Mucosa of descending colon (tissue), 3 donors: Measurements from ENCODE around the gene BCAR3. TPM values are rescaled to one million over a fixed set of nuclear protein-coding genes. Genes with fewer than 3 reads are reported as not detected.

Experiments used
- ATAC-seq: fragments of 200-7000 bp; cut with Tn5 transposase; one replicate; pipeline ENCODE4 v1.9.1; 2020; ENCODE audit warnings: mild to moderate bottlenecking, moderate library complexity
- DNase-seq, 3 donors: peaks; one replicate each; pipeline ENCODE4 v3.0.0-alpha.2; 2020
- H3K36me3 ChIP-seq: fragments of 200-600 bp; one replicate; pipeline ENCODE4 v1.8.0; 2021; ENCODE audit warnings: low read depth, mild to moderate bottlenecking
- H3K4me1 ChIP-seq: fragments of 200-600 bp; one replicate; pipeline ENCODE4 v1.8.0; 2021; ENCODE audit warnings: low read depth, mild to moderate bottlenecking
- H3K4me3 ChIP-seq: fragments of 200-600 bp; one replicate; pipeline ENCODE4 v1.8.0; 2021; ENCODE audit warnings: mild to moderate bottlenecking
- H3K9me3 ChIP-seq: fragments of 200-600 bp; one replicate; pipeline ENCODE4 v1.8.0; 2021; ENCODE audit warnings: mild to moderate bottlenecking
- intact Hi-C, 2 donors: fragments of 100-400 bp; cut with DNase I in 1 of 2; cut with micrococcal nuclease in 1 of 2; formaldehyde crosslinking; loops; one replicate each; pipeline versions ENCODE4 v1.11.0 to v1.11.1; 2022; cut with DNase I, micrococcal nuclease
- total RNA-seq, 3 donors: library from RNA; stranded (reverse); fragmentation: NEBNext Ultra II Directional in 2 of 3; extraction: Animal tissue kit (Norgen Biotek cat#: 25700) in 2 of 3; gene quantifications; one replicate each; pipeline versions ENCODE4 v1.2.1 to v1.2.4, GENCODE V29; 2021 to 2023
- TF ChIP-seq, protein P1 (sequence below): fragments of 200-600 bp; IDR thresholded peaks from one replicate; pipeline ENCODE4 v1.8.0; 2022; ENCODE audit warnings: antibody characterized with exemption, mild to moderate bottlenecking
- donor health status: DM: no; HTN: no; CAD: no; lungs with moderate emphysema.
- donor health status: DM: no; HTN: no; CAD: no.
- donor health status: DM: no; HTN: yes; CAD: no.

BCAR3 gene
- total RNA-seq, 3 donors from 2014 or later: 37.2 to 73.7 (median 54.3) TPM

DNA sequence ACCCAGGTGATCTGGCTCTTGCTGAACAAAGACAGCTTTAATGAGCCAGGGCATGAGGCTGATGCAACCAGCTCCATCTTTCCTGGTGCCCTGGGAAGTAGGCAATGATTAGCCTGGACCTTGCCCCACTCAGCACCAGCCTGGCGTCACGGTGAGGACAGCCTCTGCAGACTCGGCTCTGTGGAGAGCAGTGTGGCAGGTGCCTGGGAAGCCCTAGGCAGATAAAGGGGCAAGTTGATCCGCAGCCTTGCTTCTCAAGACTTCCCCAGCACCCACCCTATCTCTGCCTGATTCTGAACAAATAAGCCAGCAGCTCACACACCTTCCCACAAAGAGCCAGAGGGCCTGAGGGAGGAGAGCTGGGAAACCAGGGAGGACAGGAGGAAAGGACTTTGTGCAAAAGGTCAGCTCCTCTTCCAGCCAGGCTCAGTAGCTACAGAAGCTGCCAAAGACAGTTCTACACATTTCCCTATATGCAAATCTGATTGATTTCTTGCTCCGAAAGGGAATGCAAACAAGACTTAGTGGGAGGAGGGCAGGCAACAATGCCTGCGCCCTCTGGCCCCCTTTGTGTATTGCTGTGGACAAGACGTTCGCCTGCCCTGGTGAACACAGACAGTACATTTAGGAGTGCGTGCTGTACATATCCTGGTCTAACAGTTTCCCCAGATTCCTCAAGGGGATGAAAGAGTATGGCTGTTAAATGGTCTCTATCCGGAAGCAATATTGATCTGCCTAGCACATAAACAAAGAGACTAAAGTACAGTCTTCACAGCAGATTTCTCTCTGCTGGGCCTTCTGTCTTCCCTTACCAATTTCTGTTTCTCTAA is 63.8 kb downstream of the BCAR3 start:
- Histone ChIP-seq H3K36me3 (no peaks in the 10 kb centered on the region), H3K9me3 (no peaks in the 10 kb centered on the region), H3K4me3 (no peak overlapping the region), H3K4me1 (peaks cover 56% of the 10 kb centered on the region)
- intact Hi-C loops: no loop called here
- DNase-seq: peak; percentile 83 to 88 (median 87)
- TF ChIP-seq, protein P1, sequence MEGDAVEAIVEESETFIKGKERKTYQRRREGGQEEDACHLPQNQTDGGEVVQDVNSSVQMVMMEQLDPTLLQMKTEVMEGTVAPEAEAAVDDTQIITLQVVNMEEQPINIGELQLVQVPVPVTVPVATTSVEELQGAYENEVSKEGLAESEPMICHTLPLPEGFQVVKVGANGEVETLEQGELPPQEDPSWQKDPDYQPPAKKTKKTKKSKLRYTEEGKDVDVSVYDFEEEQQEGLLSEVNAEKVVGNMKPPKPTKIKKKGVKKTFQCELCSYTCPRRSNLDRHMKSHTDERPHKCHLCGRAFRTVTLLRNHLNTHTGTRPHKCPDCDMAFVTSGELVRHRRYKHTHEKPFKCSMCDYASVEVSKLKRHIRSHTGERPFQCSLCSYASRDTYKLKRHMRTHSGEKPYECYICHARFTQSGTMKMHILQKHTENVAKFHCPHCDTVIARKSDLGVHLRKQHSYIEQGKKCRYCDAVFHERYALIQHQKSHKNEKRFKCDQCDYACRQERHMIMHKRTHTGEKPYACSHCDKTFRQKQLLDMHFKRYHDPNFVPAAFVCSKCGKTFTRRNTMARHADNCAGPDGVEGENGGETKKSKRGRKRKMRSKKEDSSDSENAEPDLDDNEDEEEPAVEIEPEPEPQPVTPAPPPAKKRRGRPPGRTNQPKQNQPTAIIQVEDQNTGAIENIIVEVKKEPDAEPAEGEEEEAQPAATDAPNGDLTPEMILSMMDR: no peak
- peak; percentile 84 for ATAC-seq

DNA sequence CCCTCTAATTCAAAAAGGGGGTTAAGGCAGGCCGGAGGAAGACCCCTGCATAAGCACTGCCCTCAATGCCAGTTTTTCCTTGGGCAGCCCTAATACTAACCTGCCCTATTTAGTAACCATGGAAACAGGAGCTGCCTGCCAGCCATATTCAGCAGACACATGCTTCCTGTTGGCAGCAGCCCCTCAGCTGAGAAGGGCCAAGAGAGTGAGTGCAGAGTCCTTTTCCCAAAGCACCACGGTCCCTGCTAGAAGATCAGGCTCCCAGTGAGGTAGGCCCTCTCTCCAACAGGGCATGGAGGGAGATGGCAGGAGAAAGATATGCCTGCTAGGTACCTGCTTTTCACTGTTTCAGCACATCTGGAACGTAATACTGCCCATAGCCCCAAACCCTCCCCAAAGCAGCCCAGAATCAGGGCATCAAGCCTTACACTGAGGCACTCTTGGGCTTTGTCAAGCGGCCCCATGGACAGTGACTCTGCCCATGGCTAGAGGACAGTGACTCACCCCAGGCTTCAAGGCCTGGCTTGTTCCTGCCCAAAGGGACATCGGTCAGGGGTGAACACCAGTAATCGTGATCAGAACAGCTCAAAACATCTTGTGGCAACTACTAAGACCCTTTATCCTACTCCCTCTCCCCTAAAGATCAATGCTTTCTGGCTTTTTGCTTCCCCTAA is 64.5 kb downstream of the BCAR3 start:
- ATAC-seq (peak; percentile 45), DNase-seq (peak in 2 of 3 donors; percentile 42 to 52)
- H3K9me3 ChIP-seq: no peaks in the 10 kb centered on the region
- intact Hi-C loops: no loop called here
- H3K4me3 ChIP-seq: no peak overlapping the region
- H3K4me1 ChIP-seq: peaks cover 56% of the 10 kb centered on the region
- TF ChIP-seq, protein P1: no peak
- no peaks in the 10 kb centered on the region for H3K36me3 ChIP-seq

DNA sequence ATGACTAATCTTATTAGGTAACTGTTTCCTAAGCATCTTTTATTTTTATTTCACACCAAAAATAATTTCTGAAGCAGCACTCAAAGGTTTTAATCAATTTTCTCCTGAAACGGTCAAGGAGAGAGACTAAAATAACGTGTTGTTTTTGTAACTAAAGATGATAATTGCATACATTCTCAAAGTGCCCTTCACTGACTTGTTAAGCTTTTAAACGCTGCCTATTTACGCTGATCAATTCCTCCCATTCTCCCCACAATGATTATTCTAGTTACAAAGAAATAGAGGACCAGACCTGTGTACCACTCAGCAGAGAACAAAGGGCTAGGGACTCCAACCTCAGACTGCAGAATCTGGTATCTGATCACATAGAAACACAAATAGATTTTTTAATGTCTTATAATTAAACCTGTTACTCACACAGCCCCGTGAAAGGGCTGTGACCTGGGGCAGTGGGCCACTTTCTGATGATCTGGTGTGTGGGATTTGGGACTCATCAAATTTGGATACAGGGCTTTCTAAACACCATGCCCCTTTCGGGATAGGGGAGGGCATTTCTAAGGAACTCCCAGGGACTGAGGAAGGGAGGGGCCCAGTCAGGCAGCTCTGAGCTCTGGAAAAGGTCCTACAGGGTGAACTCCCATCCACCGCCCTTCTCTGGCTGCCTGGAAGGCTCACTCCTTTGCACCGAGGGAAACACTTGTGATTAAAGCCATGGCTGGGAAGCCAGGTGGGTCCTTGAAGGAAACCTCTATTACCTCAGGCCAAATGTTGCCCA is 65.2 kb downstream of the BCAR3 start:
- Histone ChIP-seq H3K36me3 (no peaks in the 10 kb centered on the region), H3K9me3 (no peaks in the 10 kb centered on the region), H3K4me1 (peaks cover 56% of the 10 kb centered on the region), H3K4me3 (no peak overlapping the region)
- ATAC-seq (peak; percentile 54), DNase-seq (peak; percentile 68 to 70 (median 68))
- TF ChIP-seq, protein P1: no peak
- intact Hi-C loops: no loop called here

DNA sequence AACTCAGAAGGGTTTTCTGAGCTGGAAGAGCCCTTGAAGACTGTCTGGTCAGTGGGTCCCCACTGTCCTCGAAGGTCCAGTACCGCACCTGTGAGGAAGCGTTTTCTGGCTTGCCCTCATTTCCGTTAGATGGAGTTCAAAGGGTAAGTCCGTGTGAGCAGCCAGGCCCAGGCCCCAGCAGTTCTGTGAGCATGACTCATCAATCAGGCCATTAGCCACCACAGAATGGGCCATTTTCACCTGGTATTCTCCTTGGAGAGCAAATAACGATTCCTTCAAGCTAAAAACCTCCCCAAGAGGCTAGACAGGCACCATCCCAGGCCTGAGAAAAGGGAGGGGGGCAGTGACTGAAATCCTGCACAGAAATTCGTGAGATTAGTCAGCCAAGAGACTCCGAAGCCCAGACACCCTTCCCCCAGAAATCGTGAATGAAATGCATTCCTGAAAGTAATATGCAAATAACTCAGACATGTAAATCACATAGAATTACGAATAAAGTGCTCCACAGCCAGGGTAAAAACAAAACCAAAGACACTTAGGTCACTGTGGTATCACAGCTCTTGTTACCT is 66.0 kb downstream of the BCAR3 start:
- DNase-seq (peak in 1 of 3 donors; percentile 17), ATAC-seq (no peak)
- intact Hi-C loops: no loop called here
- H3K4me1 ChIP-seq: peaks cover 56% of the 10 kb centered on the region
- no peaks in the 10 kb centered on the region for H3K36me3 ChIP-seq
- H3K4me3 ChIP-seq: no peak overlapping the region
- TF ChIP-seq, protein P1: no peak
- H3K9me3 ChIP-seq: no peaks in the 10 kb centered on the region

DNA sequence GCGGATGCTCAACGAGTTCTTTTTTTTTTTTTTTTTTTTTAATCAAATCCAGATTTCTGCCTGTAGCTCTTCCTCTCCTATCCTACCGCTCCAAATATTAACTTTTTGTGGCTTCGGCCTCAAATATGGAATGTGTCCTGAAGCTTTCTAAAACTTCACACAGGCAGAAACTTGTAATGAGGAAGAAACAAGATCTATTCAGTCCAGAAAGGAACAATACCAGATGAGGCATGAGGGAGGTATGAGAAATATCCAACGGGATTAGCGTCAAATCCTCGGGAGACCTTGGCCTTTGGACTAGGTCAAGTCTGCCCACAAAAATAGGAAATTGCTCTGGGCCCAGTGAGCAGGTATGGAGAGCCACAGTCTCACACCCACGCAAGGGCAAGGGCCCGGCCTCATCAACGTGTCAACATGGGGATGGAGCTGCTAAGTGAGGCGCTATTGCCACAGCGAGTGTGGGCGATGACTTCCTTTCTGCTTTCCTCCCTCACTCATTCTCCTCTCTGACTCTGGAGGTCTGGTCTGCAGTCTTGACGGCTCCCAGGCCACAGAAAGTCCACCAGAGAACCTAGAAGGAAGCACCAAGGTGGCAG is 66.6 kb downstream of the BCAR3 start:
- intact Hi-C loops: no loop called here
- Histone ChIP-seq H3K9me3 (no peaks in the 10 kb centered on the region), H3K4me1 (peaks cover 56% of the 10 kb centered on the region), H3K36me3 (no peaks in the 10 kb centered on the region), H3K4me3 (no peak overlapping the region)
- TF ChIP-seq, protein P1: no peak
- ATAC-seq (no peak), DNase-seq (no peak)
